BJ (cell line): ENCODE measurements around the gene PRRG2. TPM values are rescaled to one million over a fixed set of nuclear protein-coding genes. Genes with fewer than 3 reads are reported as not detected.

Source experiments
- CTCF ChIA-PET: fragments of 350-600 bp; formaldehyde crosslinking; extraction: SDS; loops from one replicate; lab custom pipeline; 2021; ENCODE audit warnings: antibody characterized with exemption, inconsistent platforms; lab: Yijun Ruan, JAX
- POLR2A ChIA-PET: fragments of 300-600 bp; sonication (Branson Sonifier 250); formaldehyde crosslinking; extraction: SDS; loops from one replicate; lab custom pipeline; 2021; ENCODE audit warnings: antibody characterized with exemption; lab: Charles Lee
- DNase-seq: peaks from one replicate; pipeline ENCODE4 v3.0.0-alpha.2; 2011; ENCODE audit warnings: low read depth
- H3K27me3 ChIP-seq: 2 replicates; pipeline ENCODE4 v1.6.0; 2011; ENCODE audit warnings: low read length; ENCODE audit not compliant: control insufficient read depth, insufficient read depth
- H3K36me3 ChIP-seq: 2 replicates; pipeline ENCODE4 v1.5.1; 2011; ENCODE audit warnings: low read length; ENCODE audit not compliant: control insufficient read depth, insufficient read depth
- H3K4me3 ChIP-seq: 2 replicates; pipeline ENCODE4 v1.5.1; 2011; ENCODE audit warnings: low read depth, mild to moderate bottlenecking, control low read depth, low read length
- polyA minus RNA-seq: library from RNA; depleted of rRNA, polyadenylated mRNA; stranded (reverse); fragments of >200 nt; gene quantifications from 2 replicates; pipeline ENCODE4 v1.2.3, GENCODE V29; 2011; rRNA and poly(A)+ RNA removed
- polyA plus RNA-seq: library from polyadenylated mRNA; depleted of rRNA; stranded (reverse); fragments of >200 nt; gene quantifications from 2 replicates; pipeline ENCODE4 v1.2.3, GENCODE V29; 2011; rRNA removed
- TF ChIP-seq, protein P1 (sequence below): IDR thresholded peaks from 2 replicates; pipeline ENCODE4 v1.5.1; 2011; ENCODE audit warnings: low read depth, mild to moderate bottlenecking, control low read depth, inconsistent platforms, low read length, moderate library complexity; ENCODE audit not compliant: insufficient read depth

PRRG2 gene
- 0.12 and 0.13 TPM in 2 replicates for polyA plus RNA-seq
- polyA minus RNA-seq, result 0.31 TPM in 1 of 2 replicates, not detected in the other

DNA sequence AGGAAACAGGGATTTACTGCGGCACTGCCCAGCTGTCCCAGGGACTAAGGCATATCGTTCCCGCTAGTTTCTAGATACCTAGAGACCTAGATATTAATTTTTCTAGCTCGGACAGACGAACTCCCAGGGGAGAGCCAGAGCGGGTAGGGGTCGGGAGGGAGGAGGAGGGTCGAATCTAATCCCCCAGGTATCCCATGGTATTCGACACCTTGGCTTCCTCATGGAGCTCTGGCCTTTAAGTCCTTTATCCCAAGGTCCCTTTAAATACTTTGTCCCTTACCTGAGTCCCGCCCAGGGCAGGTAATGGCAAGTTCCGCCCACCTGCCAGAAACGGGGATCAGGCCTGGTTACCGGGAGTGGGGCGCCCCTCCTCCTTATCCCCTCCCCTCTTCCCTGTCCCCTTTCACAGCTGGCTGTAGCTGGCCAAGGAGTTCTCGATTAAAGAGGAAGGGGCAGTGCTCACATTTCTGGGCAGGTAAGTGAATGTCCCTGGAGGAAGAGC is at the start of gene PRRG2:
TSS of gene PRRG2 (plus strand) at position 310 of the 502 bp plus-strand sequence. CDS start 1,904 bp downstream, outside the sequence.
- Histone ChIP-seq H3K4me3 (peak within 1 kb of the TSS; percentile 63), H3K27me3 (no peaks in the 10 kb centered on the region), H3K36me3 (peaks cover 3% of the 10 kb centered on the region)
- ChIA-PET POLR2A (interaction anchor here (1.2 kb wide), 1 partner anchor 59 kb away, joined by 8 read pairs; the partner anchor contains the start of gene RRAS), CTCF (interaction anchor here (1.2 to 2.7 kb wide), 5 partner anchors 11 to 108 kb away, joined by 3 to 37 read pairs (median 5); no protein-coding TSS in a partner anchor)
- no peak for DNase-seq
- TF ChIP-seq, protein P1, sequence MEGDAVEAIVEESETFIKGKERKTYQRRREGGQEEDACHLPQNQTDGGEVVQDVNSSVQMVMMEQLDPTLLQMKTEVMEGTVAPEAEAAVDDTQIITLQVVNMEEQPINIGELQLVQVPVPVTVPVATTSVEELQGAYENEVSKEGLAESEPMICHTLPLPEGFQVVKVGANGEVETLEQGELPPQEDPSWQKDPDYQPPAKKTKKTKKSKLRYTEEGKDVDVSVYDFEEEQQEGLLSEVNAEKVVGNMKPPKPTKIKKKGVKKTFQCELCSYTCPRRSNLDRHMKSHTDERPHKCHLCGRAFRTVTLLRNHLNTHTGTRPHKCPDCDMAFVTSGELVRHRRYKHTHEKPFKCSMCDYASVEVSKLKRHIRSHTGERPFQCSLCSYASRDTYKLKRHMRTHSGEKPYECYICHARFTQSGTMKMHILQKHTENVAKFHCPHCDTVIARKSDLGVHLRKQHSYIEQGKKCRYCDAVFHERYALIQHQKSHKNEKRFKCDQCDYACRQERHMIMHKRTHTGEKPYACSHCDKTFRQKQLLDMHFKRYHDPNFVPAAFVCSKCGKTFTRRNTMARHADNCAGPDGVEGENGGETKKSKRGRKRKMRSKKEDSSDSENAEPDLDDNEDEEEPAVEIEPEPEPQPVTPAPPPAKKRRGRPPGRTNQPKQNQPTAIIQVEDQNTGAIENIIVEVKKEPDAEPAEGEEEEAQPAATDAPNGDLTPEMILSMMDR, result no peak

DNA sequence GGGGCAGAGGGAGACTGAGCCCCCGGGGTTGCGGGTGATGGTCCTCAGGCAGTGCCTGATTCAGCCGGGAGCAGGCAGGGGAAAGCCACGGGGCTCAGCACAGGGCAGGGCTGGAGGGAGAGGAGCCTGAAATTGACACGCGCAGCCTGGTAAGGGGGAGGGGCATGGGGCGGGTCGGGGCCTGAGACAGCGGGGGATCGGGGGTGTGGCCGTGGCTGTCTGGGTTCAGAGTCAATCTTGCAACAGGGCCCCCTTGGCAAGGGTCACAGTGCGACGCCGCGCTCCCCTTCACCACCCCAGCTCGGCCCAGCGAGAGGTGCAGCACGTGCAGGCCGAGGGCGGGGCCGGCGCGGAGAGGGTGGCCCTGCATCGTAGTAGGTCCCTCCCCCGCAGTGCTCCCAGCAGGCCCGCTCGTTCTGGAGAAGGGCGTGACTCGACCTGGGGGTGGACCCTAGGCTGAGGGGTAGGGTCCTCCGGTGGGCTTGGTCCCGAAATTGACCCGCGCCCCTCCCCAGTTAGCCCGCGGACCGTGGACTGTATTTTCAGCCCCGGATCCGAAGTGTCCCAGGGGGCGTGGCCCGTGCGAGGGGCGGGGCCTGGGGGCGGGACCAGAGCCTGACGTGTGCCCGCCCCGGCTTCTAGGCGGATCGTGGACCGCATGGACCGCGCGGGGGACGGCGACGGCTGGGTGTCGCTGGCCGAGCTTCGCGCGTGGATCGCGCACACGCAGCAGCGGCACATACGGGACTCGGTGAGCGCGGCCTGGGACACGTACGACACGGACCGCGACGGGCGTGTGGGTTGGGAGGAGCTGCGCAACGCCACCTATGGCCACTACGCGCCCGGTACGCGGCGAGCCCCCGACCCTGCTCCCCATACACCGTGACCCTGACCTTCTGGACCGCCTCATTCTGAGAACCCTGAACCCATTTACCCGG is 47.3 kb upstream of the PRRG2 start:
- H3K27me3 ChIP-seq, result no peaks in the 10 kb centered on the region
- CTCF ChIA-PET, result interaction anchor here (0.9 to 1.9 kb wide), 4 partner anchors 13 to 37 kb away, joined by 3 to 8 read pairs (median 5); no protein-coding TSS in a partner anchor
- POLR2A ChIA-PET, result no interaction called here
- H3K4me3 ChIP-seq, result peak overlapping the region; percentile 49
- TF ChIP-seq, protein P1, result peak; percentile 31
- H3K36me3 ChIP-seq, result peaks cover 18% of the 10 kb centered on the region
- no peak for DNase-seq

DNA sequence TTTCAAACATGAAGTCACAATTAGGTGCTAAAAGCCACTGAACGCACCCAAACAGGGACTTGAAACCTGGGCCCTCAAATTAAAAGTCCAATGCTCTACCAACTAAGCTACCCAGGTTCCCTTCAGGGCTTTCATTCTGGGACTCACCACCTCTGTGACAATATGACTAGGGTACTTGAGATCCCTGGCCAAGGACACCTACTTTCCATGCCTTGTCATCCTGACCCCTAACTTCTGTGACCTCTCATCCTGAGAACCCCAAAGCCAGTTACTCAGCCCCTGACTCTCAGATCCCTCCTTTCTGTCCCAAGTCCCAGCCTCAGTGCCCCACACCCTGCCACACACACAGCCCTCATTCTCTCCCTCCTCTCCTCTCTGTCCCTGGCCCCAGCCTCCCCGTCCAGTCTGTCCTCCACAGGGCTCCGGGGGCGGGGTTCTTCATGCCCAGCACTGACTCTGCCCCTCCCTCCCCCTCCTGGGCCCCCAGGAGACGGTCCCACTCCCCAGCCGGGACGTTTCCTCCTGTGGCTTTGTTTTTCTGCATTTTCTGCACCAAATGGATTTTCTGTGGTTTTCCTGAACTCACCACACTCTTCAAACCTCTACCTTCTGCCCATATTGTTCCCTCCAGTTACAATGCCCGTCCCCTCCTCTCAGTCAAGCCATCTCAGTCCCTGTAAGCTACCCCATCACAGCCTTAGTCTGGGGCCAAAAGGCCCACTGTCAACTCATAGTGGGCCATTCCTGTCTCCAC is 46.3 kb upstream of the PRRG2 start:
- Histone ChIP-seq H3K4me3 (no peak overlapping the region), H3K27me3 (no peaks in the 10 kb centered on the region), H3K36me3 (peaks cover 21% of the 10 kb centered on the region)
- ChIA-PET POLR2A (no interaction called here), CTCF (interaction anchor here (0.9 to 1.9 kb wide), 3 partner anchors 12 to 36 kb away, joined by 5 to 8 read pairs (median 5); no protein-coding TSS in a partner anchor)
- no peak for DNase-seq
- TF ChIP-seq, protein P1, result no peak

DNA sequence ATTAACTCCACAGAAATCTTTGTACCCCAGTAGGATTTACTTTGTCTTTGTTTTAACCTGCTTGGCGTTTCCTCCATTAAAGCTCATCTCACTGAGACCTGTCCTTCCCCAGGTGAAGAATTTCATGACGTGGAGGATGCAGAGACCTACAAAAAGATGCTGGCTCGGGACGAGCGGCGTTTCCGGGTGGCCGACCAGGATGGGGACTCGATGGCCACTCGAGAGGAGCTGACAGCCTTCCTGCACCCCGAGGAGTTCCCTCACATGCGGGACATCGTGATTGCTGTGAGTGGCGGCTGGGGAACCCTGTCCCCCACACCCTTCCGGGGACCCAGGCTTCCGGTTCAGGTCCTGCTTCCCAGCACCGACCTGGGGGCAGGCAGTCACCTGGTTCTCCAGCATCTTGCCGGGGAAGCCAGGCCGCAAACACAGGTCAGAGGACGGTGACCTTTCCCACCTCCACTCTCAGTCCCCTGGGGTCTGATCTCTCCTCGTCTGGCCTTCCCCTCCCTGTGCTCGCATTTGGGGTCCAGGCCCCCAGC is 44.1 kb upstream of the PRRG2 start:
- Histone ChIP-seq H3K27me3 (no peaks in the 10 kb centered on the region), H3K36me3 (peaks cover 19% of the 10 kb centered on the region), H3K4me3 (no peak overlapping the region)
- TF ChIP-seq, protein P1, result no peak
- CTCF ChIA-PET, result interaction anchor here (1.1 to 2.5 kb wide), 3 partner anchors 10 to 38 kb away, joined by 4 to 9 read pairs (median 8); no protein-coding TSS in a partner anchor
- POLR2A ChIA-PET, result no interaction called here
- DNase-seq, result no peak
